ENCODE measurements around the gene XYLT1.
A peak's percentile ranks its signal among the peaks of the same experiment; 100 is the strongest.

XYLT1 gene

DNA sequence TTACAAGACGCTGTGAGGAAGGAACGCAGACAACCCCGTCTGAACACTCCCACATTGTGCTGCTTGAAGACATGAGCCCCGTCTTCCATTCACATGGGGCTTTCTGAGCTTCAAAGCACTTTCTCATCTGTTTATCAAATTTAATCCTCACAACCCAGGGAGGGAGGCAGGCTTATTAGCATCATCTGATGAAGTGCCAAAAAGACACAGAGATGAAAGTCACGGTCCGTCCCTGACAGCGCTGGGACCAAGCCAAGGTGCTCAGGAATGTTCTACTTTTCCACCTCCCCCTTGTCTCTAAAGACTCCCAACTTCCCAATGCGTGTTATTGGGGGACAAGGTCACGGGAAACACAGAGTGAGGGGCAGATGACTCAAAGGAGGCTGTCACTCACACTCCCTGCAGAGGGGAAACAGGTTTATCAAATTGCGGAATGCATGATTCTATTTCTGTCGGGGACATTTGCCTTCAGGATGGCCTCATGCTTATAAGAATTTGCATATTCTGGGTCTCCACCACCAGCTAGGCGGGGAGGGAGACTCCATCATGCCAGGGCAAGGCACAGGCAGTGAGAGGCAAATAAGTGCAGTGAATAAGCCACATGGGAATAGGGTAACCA is 10.7 kb downstream of the XYLT1 start:
- Mint-ChIP-seq H3K27me3 (no peaks in the 10 kb centered on the region), H3K9me3 (peaks cover 2% of the 10 kb centered on the region), H3K36me3 (peaks cover 5% of the 10 kb centered on the region), H3K4me3 (peak overlapping the region; percentile 60), H3K4me1 (peaks cover 45% of the 10 kb centered on the region), H3K27ac (peak overlapping the region; percentile 68)
- ATAC-seq (ENCODE audit: low read depth) (peak; percentile 78), DNase-seq (ENCODE audit: low spot score in 2 of 2) (peak; percentile 42 to 44)

GRCh38 chr16:17457997-17458396 is 12.8 kb downstream of the XYLT1 start:
- DNase-seq (ENCODE audit: low spot score in 2 of 2) (no peak), ATAC-seq (ENCODE audit: low read depth) (no peak)
- Mint-ChIP-seq H3K9me3 (peaks cover 2% of the 10 kb centered on the region), H3K27ac (no peak overlapping the region), H3K36me3 (peaks cover 2% of the 10 kb centered on the region), H3K4me3 (no peak overlapping the region), H3K27me3 (no peaks in the 10 kb centered on the region), H3K4me1 (peaks cover 35% of the 10 kb centered on the region)

DNA sequence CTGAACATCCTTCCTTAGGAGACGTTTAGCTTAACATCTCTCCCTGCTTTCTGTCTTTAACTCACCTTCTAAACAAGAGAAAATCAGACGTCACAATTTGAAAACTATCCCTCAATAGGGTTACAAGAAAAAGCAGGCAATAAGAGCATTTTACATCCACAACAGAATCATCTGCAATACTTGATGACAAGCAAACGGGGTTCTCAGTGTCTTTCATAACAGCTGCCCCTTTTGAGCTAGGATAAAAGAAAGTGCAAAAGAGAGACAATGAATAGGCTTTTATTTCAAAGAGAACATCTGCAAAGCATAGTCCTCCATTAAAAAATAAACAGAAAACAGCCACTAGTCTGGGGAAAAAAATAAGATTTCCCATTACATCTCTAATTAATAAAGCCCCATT is 13.2 kb downstream of the XYLT1 start:
- peaks cover 30% of the 10 kb centered on the region for H3K4me1 Mint-ChIP-seq
- ATAC-seq (ENCODE audit: low read depth) (no peak), DNase-seq (ENCODE audit: low spot score in 2 of 2) (no peak)
- H3K4me3 Mint-ChIP-seq: no peak overlapping the region
- peaks cover 2% of the 10 kb centered on the region for H3K36me3 Mint-ChIP-seq
- H3K27ac Mint-ChIP-seq: no peak overlapping the region
- H3K27me3 Mint-ChIP-seq: no peaks in the 10 kb centered on the region
- H3K9me3 Mint-ChIP-seq: peaks cover 2% of the 10 kb centered on the region

DNA sequence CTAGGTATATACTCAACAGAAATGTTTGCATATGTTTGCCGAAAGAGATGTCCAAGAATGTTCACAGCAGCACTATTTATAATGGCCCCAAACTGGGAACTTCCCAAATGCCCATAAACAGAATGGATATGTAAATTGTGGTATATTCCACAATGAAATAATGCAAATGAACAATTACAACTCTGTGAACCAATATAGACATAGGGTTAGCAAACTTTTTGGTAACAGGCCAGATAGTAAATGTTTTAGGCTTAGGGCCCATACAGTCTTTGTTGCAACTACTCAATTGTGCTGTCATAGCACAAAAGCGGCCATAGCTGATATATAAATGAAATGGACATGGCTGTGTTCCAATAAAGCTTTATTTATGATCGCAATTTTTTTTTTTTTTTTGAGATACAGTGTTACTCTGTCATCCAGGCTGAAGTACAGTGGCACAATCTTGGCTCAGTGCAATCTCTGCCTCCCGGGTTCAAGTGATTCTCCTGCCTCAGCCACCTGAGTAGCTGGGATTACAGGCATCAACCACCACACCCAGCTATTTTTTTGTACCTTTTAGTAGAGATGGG is 16.5 kb downstream of the XYLT1 start:
- DNase-seq (ENCODE audit: low spot score in 2 of 2) (no peak), ATAC-seq (ENCODE audit: low read depth) (no peak)
- H3K36me3 Mint-ChIP-seq: peaks cover 3% of the 10 kb centered on the region
- no peaks in the 10 kb centered on the region for H3K9me3 Mint-ChIP-seq
- H3K27me3 Mint-ChIP-seq: no peaks in the 10 kb centered on the region
- no peak overlapping the region for H3K4me3 Mint-ChIP-seq
- H3K27ac Mint-ChIP-seq: no peak overlapping the region
- H3K4me1 Mint-ChIP-seq: peaks cover 22% of the 10 kb centered on the region

- DNase-seq (ENCODE audit: low spot score in 2 of 2): no peak
- ATAC-seq (ENCODE audit: low read depth): no peak
- Mint-ChIP-seq H3K27ac (no peak overlapping the region), H3K9me3 (no peaks in the 10 kb centered on the region), H3K27me3 (no peaks in the 10 kb centered on the region), H3K4me3 (no peak overlapping the region), H3K36me3 (peaks cover 3% of the 10 kb centered on the region), H3K4me1 (peaks cover 29% of the 10 kb centered on the region)
Measured at GRCh38 chr16:17453364-17454038, 17.3 kb downstream of the XYLT1 start.

DNA sequence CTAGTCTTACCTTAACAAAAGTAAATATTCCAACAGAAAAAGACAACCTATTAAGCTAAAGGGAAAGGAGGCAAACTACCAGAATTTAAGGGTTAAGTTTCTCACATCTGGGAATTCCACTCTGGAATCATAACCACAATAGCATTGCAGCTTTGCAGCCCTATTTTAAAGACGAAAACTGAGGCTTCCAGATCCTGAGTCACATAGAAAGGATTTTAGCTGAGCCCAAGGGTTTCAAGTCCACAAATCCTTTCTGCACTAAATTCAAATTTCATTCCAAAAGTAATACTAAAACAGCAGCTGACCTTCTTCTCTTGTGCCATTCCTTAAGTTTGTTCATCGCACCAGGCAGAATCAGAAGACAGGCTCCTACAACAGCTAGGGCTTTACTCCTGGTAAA is 17.8 kb downstream of the XYLT1 start:
- Mint-ChIP-seq H3K27ac (no peak overlapping the region), H3K4me3 (no peak overlapping the region), H3K27me3 (no peaks in the 10 kb centered on the region), H3K9me3 (no peaks in the 10 kb centered on the region), H3K36me3 (peaks cover 3% of the 10 kb centered on the region), H3K4me1 (peaks cover 29% of the 10 kb centered on the region)
- ATAC-seq (ENCODE audit: low read depth) (no peak), DNase-seq (ENCODE audit: low spot score in 2 of 2) (no peak)

GRCh38 chr16:17451843-17452242 is 18.9 kb downstream of the XYLT1 start:
- Mint-ChIP-seq H3K4me3 (no peak overlapping the region), H3K9me3 (no peaks in the 10 kb centered on the region), H3K27ac (peak overlapping the region; percentile 16), H3K36me3 (peaks cover 3% of the 10 kb centered on the region), H3K27me3 (no peaks in the 10 kb centered on the region), H3K4me1 (peaks cover 29% of the 10 kb centered on the region)
- ATAC-seq (ENCODE audit: low read depth) (peak; percentile 86), DNase-seq (ENCODE audit: low spot score in 2 of 2) (no peak)

DNA sequence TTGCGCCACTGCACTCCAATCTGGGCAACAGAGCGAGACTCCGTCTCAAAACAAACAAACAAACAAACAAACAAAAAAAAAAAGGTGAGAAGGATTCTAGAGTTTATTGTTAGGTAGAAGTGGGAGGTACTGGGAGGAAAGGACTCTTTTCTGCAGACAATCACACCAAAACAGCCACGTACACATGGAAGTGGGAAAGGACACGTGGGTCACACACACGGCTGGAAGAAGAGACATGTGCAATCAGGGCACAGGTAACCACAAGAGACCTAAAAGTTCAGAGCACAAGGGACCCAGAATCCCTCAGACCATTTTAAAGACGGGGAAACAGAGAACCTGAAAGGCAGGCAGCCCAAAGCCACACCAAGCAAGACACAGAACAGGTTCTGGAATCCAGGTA is 20.5 kb downstream of the XYLT1 start:
- Mint-ChIP-seq H3K4me1 (peaks cover 29% of the 10 kb centered on the region), H3K9me3 (no peaks in the 10 kb centered on the region), H3K27ac (peak overlapping the region; percentile 45), H3K36me3 (peaks cover 3% of the 10 kb centered on the region), H3K27me3 (no peaks in the 10 kb centered on the region), H3K4me3 (no peak overlapping the region)
- DNase-seq (ENCODE audit: low spot score in 2 of 2) (no peak), ATAC-seq (ENCODE audit: low read depth) (no peak)

- Mint-ChIP-seq H3K36me3 (peaks cover 10% of the 10 kb centered on the region), H3K9me3 (peaks cover 1% of the 10 kb centered on the region), H3K27ac (peak overlapping the region; percentile 37), H3K4me1 (peaks cover 29% of the 10 kb centered on the region), H3K4me3 (peak overlapping the region; percentile 43), H3K27me3 (no peaks in the 10 kb centered on the region)
- peak; percentile 63 for ATAC-seq (ENCODE audit: low read depth)
- peak in 1 of 2 donors; percentile 26 for DNase-seq (ENCODE audit: low spot score in 2 of 2)
Measured at GRCh38 chr16:17448640-17449638, 21.8 kb downstream of the XYLT1 start.

DNA sequence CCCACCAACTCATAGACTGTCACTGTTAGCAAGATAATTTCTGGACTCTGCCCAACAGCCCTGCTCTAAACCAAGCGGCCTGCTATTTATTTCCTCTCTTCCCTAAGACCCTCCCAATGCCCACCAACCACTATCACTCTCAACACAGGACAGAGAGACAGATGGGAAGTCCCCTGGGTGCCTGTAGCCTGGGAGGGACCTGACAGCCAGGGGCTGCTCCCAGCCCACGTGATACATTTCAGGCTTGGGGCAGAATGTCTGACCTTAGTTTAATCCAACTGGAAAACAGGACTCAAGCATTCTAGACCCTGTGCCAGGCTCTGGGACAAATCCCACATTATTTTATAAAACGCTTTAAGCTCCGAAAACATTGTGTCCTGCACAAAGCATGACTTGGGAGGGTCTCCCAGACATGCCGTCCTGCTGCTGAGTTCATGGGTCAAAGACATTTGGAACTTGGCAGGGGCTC is 23.6 kb downstream of the XYLT1 start:
- ATAC-seq (ENCODE audit: low read depth) (no peak), DNase-seq (ENCODE audit: low spot score in 2 of 2) (no peak)
- Mint-ChIP-seq H3K4me3 (no peak overlapping the region), H3K4me1 (peaks cover 29% of the 10 kb centered on the region), H3K27ac (no peak overlapping the region), H3K27me3 (no peaks in the 10 kb centered on the region), H3K9me3 (peaks cover 3% of the 10 kb centered on the region), H3K36me3 (peaks cover 20% of the 10 kb centered on the region)

- Mint-ChIP-seq H3K36me3 (peaks cover 22% of the 10 kb centered on the region), H3K27ac (no peak overlapping the region), H3K4me1 (peaks cover 26% of the 10 kb centered on the region), H3K9me3 (peaks cover 3% of the 10 kb centered on the region), H3K4me3 (no peak overlapping the region), H3K27me3 (no peaks in the 10 kb centered on the region)
- no peak for ATAC-seq (ENCODE audit: low read depth)
- DNase-seq (ENCODE audit: low spot score in 2 of 2): no peak
Measured at GRCh38 chr16:17446661-17447060, 24.1 kb downstream of the XYLT1 start.

- Mint-ChIP-seq H3K4me1 (peaks cover 23% of the 10 kb centered on the region), H3K36me3 (peaks cover 19% of the 10 kb centered on the region), H3K9me3 (peaks cover 3% of the 10 kb centered on the region), H3K27ac (no peak overlapping the region), H3K27me3 (no peaks in the 10 kb centered on the region), H3K4me3 (no peak overlapping the region)
- no peak for ATAC-seq (ENCODE audit: low read depth)
- DNase-seq (ENCODE audit: low spot score in 2 of 2): no peak
Measured at GRCh38 chr16:17445421-17445820, 25.3 kb downstream of the XYLT1 start.

- Mint-ChIP-seq H3K4me1 (peaks cover 23% of the 10 kb centered on the region), H3K9me3 (peaks cover 3% of the 10 kb centered on the region), H3K27me3 (no peaks in the 10 kb centered on the region), H3K36me3 (peaks cover 19% of the 10 kb centered on the region), H3K27ac (no peak overlapping the region), H3K4me3 (no peak overlapping the region)
- no peak for DNase-seq (ENCODE audit: low spot score in 2 of 2)
- ATAC-seq (ENCODE audit: low read depth): no peak
Measured at GRCh38 chr16:17444658-17445057, 26.1 kb downstream of the XYLT1 start.

DNA sequence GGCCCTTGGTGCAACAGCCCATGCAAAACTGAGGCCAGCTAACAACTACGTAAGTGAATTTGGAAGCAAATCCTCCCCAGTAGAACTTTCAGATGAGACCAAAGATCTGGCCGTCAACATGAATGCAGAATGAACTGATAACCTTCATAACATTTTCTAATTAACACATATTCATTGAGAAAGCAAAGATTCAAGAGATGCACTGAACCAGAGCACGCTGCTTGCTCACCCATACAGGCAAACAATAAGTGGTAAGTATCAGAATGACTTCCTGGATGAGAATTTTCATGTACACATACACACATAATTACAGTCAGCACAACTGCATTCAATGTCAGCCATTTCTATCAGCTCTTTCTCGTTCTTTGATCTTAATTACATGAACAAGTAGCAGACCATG is 30.6 kb downstream of the XYLT1 start:
- Mint-ChIP-seq H3K27me3 (no peaks in the 10 kb centered on the region), H3K36me3 (peaks cover 21% of the 10 kb centered on the region), H3K4me3 (no peak overlapping the region), H3K9me3 (peaks cover 3% of the 10 kb centered on the region), H3K27ac (no peak overlapping the region), H3K4me1 (peaks cover 30% of the 10 kb centered on the region)
- ATAC-seq (ENCODE audit: low read depth): peak; percentile 29
- DNase-seq (ENCODE audit: low spot score in 2 of 2): no peak
